Stimulated activated CD4-positive, alpha-beta T cell treated with anti-CD3 and anti-CD28 coated beads, TNF-alpha, amount 100 ng/mL, for 24 hours (primary cell): ENCODE data around the gene BZW1.
"Not testable (repeated sequence)": the region's sequence is repeated elsewhere in the genome, so short reads cannot be mapped to it uniquely, and the experiment has no call there.

Experiments used
- DNase-seq, 3 experiments: peaks; one replicate each; pipeline ENCODE4 v3.0.0-alpha.2; 2020; ENCODE audit warnings: low read depth in 3 of 3

Gene BZW1

GRCh38 chr2:200791905-200792304 lies 19.8 kb upstream of the BZW1 start:
- DNase-seq: no peak

- DNase-seq: no peak
These were observed 17.6 kb upstream of the BZW1 start for GRCh38 chr2:200794143-200794542.

DNA sequence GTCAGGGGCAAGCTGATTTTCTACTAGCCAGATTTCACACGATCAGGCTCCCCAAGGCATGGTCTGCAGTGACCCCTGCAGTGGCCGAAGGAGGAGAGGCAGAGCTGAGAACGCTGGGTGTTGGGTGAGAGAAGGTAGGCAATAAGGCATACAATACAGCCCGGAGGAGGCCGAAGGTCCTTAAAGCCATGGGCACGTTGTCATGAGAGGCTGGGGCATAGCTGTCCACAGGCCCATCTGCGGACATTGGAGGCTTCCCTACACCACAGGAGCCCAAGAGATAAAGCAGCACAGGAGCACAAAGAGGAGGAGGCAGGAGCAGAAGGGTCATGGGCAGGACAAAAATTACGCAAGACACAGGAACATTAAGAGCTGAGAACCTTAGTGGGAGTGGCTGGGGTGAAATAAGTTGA lies 16.7 kb upstream of the BZW1 start:
- no peak for DNase-seq

DNA sequence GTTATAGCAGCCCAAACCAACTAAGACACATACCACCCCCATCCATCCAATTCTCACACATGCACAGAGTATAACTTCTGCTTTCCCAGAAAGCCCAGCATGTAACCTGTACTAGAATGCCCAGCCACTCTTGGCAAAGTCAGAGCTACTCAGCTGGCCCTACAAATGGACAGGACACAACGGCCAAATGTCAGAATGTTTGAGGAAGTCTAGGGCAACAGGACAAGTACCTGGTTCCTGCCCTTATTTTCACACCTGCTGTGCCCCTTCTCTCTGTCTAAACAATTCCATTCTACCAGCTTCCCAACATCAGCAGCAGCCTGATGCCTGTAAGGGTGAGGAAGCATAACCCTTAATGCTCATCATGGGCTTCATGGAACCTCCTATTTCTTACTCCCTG lies 15.1 kb upstream of the BZW1 start:
- no peak for DNase-seq

GRCh38 chr2:200797242-200797770 lies 14.4 kb upstream of the BZW1 start:
- DNase-seq: no peak

GRCh38 chr2:200798514-200798913 lies 13.2 kb upstream of the BZW1 start:
- no peak for DNase-seq

- DNase-seq: no peak
These were observed 11.3 kb upstream of the BZW1 start for GRCh38 chr2:200800458-200800857.

DNA sequence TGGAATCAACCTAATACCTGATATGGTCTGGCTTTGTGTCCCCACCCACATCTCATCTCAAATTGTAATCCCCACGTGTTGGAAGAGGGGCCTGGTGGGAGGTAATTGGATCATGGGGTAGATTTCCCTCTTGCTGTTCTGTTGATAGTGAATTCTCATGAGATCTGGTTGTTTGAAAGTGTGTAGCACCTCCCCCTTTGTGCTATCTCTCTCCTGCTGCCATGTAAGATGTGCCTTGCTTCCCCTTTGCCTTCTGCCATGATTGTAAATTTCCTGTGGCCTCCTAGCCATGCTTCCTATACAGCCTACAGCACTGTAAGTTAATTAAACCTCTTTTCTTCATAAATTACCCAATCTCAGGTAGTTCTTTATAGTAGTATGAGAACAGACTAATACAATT lies 10.3 kb upstream of the BZW1 start:
- not testable (repeated sequence) for DNase-seq

DNA sequence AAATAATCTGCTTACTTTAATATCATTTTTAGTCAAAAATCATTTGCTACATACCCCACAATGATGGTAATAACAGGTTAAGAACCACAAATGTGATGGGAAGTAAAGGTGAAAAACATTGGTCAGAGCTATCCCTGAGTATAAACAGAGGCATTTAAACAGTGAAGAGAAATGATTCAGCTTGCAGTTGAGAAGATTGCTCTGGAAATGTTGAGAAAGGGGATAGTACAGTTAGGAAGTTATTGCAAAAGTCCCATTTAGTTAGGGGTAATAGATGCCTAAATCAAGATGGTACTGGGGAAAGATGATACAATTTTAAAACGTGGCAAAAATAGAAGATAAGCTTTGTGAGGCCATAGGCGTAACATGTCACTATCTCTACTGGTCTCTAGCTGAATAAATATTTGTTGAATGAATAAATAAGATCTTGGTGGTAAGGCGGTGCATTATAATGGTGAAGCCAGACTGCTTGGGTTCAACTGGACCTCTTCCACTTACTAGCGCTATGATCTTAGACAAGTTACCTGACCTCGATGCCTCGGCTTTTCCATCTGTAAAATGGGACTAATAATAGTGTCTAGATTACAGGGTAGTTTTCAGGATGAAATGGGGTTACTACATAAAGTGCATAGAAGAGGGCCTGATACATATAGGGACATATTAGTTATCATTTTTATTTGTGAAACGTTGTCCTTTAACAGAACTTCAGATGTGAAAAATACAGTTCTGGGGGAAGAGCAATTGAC lies 2.0 kb upstream of the BZW1 start:
- DNase-seq: no peak

DNA sequence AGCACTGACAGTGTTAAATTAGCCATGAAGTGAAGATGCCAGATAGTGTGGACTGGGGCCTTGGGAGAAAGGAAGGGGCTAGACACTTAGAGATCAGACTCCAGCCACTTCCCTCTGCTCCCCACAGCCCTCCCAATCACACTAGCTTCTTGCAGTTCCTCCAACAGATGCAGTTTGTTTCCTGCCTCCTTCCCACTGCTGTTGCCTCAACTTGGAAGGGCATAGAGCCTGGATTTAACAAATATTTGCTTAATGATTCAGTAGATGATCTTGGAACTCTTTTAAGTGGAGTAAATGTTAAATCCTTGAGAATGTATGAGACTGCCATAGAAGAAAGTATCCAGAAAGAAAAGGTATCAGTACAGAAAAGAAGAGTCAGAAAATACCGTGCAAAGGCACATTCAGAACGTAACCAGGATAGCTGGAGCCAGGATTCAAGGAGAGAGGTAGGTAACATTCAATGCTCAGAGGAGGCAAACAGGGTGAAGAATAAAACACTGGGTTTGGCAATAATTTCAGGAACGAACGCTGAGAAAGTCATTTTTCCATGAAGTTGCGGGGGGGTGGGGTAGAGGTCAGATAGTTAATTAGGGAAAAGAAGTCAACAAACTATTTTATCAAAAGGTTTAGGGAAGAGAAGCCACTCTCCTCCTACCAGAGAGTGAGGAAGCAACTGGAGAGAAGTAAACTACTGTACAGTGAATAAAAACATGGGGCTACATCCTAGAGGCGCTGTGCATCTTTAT lies 1.3 kb upstream of the BZW1 start:
- no peak for DNase-seq

GRCh38 chr2:200810998-200811332 lies 745 bp upstream of the BZW1 start:
- DNase-seq: peak in 1 of 3 experiments; percentile 2

- DNase-seq: peak; percentile 9 to 60 (median 11)
These were observed 662 bp downstream of the BZW1 start for GRCh38 chr2:200812122-200813022.

DNA sequence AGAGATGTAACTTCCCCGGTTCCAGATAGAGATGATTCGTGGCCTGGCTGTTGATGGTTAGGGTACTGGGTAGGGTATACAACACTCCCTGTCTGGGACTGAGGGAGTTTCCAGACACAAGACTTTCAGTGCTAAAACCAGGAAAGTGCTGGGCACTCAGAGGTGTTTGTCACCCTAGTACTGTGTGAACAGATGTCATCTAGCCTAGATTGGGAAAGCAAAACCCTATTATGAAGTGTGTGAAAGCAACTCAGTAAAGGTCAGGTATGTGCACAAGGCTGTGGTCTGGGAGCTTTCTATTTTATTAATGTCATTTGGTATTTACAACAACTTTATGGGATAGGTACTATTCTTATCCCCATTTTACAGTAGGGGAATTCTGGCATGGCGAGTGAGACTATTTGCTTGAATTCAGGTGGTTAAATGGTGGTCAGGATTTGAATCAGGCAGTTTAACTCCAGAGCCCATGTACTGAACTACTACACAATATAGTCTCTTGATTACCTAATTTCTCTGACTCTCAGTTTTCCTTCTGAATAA lies 2.6 kb downstream of the BZW1 start:
- peak in 2 of 3 experiments; percentile 2 to 9 for DNase-seq

DNA sequence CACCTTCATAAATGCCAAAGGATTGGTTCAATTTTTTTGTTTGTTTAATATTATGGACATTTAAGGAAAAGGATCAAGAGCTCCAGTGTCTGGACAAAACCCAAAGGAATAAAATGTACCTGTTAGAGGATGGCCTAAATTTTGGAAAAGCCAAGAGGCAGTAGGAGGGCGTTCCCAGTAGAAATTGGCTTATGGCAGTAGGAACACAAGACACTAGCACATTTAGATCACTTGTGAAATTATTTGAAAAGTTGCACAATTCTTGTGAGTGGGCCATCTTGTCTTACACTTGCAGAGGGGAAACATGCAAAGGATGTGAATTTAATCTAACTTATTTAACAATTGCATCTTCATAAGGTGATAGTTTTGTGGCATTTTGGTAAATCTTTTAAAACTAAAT lies 3.2 kb downstream of the BZW1 start:
- DNase-seq: no peak

- DNase-seq: not testable (repeated sequence)
These were observed 7.0 kb downstream of the BZW1 start for GRCh38 chr2:200818732-200819131.

DNA sequence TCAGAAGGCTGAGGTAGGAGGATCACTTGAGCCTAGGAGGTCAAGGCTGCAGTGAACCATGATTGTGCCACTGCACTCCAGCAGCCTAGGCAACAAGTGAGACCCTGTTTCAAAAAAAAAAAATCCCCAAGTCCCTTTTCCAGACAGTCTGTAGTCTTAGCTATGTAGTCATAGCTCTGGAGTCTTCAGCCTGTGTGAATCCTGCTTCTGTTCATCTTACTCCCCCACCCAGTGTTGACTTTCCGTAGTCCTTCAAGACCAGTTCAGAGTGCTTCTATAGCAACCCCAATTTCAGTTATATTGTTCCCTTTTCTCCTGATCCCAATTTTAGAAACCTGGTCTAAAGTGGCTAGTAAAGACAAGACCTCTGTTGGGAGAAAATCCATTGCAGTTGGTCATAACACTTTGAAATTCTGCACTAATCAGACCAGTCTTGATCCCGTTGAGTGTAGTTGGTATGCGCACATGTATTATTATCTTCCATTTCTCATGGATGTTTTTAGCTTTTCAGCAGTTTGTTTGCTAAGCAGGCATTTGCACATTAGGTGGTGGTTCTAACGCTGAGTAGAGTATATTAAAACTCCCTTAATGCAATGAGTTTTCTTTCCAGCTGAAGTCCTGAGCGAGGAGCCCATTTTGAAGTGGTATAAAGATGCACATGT lies 9.0 kb downstream of the BZW1 start:
- no peak for DNase-seq

DNA sequence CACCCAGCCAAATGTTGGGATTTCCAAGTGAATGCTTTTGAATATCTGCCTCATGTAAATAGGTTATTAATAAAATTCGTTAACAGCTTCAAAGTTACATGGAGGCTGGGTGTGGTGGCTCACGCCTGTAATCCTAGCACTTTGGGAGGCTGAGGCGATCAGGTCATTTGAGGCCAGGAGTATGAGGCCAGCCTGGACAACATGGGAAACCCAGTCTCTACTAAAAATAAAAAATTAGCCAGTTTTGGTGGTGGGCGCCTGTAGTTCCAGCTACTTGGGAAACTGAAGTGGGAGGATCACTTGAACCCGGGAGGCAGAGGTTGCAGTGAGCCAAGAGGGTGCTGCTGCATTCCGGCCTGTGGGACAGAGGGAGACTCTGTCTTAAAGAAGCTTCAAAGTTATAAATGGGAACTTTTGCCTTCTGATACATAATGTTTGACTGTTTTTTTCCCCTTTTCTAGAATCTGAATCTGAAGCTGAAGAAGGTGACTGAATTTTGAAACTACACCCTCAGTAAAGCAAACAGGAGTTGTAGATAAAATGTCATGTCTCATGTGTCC lies 10.1 kb downstream of the BZW1 start:
- DNase-seq: no peak

GRCh38 chr2:200828104-200828503 lies 16.4 kb downstream of the BZW1 start:
- no peak for DNase-seq

GRCh38 chr2:200828572-200829257 lies 17.0 kb downstream of the BZW1 start:
- no peak for DNase-seq

- no peak for DNase-seq
These were observed 17.5 kb downstream of the BZW1 start for GRCh38 chr2:200829258-200829655.
